H1 (cell line): ENCODE results near the gene SMTNL2. TPM values are rescaled to one million over a fixed set of nuclear protein-coding genes. Genes with fewer than 3 reads are reported as not detected.

Source experiments
- CTCF ChIA-PET: fragments of 300-600 bp; sonication (Branson Sonifier 250); formaldehyde crosslinking; loops from one replicate; lab custom pipeline; 2021; ENCODE audit not compliant: partially characterized antibody; lab: Charles Lee
- POLR2A ChIA-PET: fragments of 300-600 bp; sonication (Branson Sonifier 250); formaldehyde crosslinking; loops from one replicate; lab custom pipeline; 2021; ENCODE audit warnings: inconsistent platforms; ENCODE audit not compliant: partially characterized antibody; lab: Charles Lee
- DNase-seq, 2 experiments: peaks; one replicate each; pipeline versions ENCODE4 v3.0.0 to v3.0.0-alpha.2; 2010 to 2022; ENCODE audit warnings: low spot score in 2 of 2, low read depth in 1 of 2, mixed read lengths in 1 of 2
- FAIRE-seq: peaks from 2 replicates; lab custom pipeline; 2011; peaks lifted over from hg19 to GRCh38; lab: Jason Lieb, UNC
- H2AFZ ChIP-seq: 2 replicates; pipeline ENCODE4 v1.8.1; 2012; ENCODE audit warnings: low read length, inconsistent platforms
- H2AK5ac ChIP-seq: 2 replicates; pipeline ENCODE4 v1.6.1; 2013; ENCODE audit warnings: low read depth, low read length
- H2BK120ac ChIP-seq: replicated peaks from 2 replicates; pipeline ENCODE3; 2013; ENCODE audit warnings: low read depth, low read length, inconsistent platforms
- H2BK12ac ChIP-seq: 2 replicates; pipeline ENCODE4 v1.6.1; 2013; ENCODE audit warnings: low read depth, low read length
- H2BK15ac ChIP-seq: 2 replicates; pipeline ENCODE4 v1.6.1; 2013; ENCODE audit warnings: low read length
- H2BK20ac ChIP-seq: 2 replicates; pipeline ENCODE4 v1.6.1; 2013; ENCODE audit warnings: low read length
- H2BK5ac ChIP-seq: 2 replicates; pipeline ENCODE4 v1.6.1; 2013; ENCODE audit warnings: low read depth, low read length
- H3K14ac ChIP-seq: 2 replicates; pipeline ENCODE4 v1.6.1; 2013; ENCODE audit warnings: inconsistent platforms; ENCODE audit not compliant: insufficient read length
- H3K18ac ChIP-seq: 2 replicates; pipeline ENCODE4 v1.6.1; 2013; ENCODE audit warnings: low read length; ENCODE audit errors: extremely low read depth
- H3K23ac ChIP-seq: 2 replicates; pipeline ENCODE4 v1.6.1; 2013; ENCODE audit warnings: inconsistent platforms; ENCODE audit not compliant: insufficient read length
- H3K23me2 ChIP-seq: 2 replicates; pipeline ENCODE4 v1.6.1; 2013; ENCODE audit warnings: low read depth, low read length
- H3K27ac ChIP-seq: 2 replicates; pipeline ENCODE4 v1.6.1; 2011; ENCODE audit warnings: low read depth, low read length, inconsistent platforms
- H3K27me3 ChIP-seq, 4 experiments: replicated peaks in 1 of 4; 1 replicate in 1 of 4; 2 replicates in 3 of 4; pipeline versions ENCODE4 v1.6.1 to v1.8.1; 2011 to 2013; ENCODE audit warnings: low read length in 3 of 4, mild to moderate bottlenecking in 3 of 4, inconsistent platforms in 2 of 4, mixed read lengths in 2 of 4, moderate library complexity in 1 of 4; ENCODE audit not compliant: control insufficient read depth in 3 of 4, insufficient read depth in 3 of 4; ENCODE audit errors: extremely low read depth in 1 of 4
- H3K36me3 ChIP-seq, 4 experiments: 2 replicates each; pipeline versions ENCODE4 v1.6.1 to v1.8.1; 2011 to 2013; ENCODE audit warnings: mild to moderate bottlenecking in 4 of 4, low read length in 3 of 4, moderate library complexity in 2 of 4, control low read depth in 1 of 4, inconsistent platforms in 1 of 4; ENCODE audit not compliant: insufficient read depth in 4 of 4, control insufficient read depth in 2 of 4
- H3K4ac ChIP-seq: replicated peaks from 2 replicates; pipeline ENCODE3; 2013; ENCODE audit warnings: low read length, low read depth, mixed read lengths, inconsistent platforms; ENCODE audit not compliant: insufficient read length
- H3K4me1 ChIP-seq, 4 experiments: replicated peaks in 1 of 4; 1 replicate in 1 of 4; 2 replicates in 3 of 4; pipeline versions ENCODE4 v1.6.1 to v1.8.1; 2011 to 2013; ENCODE audit warnings: low read length in 3 of 4, inconsistent platforms in 2 of 4, mixed read lengths in 1 of 4; ENCODE audit not compliant: insufficient read depth in 4 of 4, control insufficient read depth in 3 of 4
- H3K4me2 ChIP-seq, 2 experiments: 2 replicates each; pipeline versions ENCODE4 v1.6.1 to v1.8.1; 2011 to 2013; ENCODE audit warnings: low read depth in 2 of 2, low read length in 2 of 2, control low read depth in 1 of 2, inconsistent platforms in 1 of 2, mild to moderate bottlenecking in 1 of 2; ENCODE audit not compliant: insufficient read depth in 1 of 2
- H3K4me3 ChIP-seq, 4 experiments: fragments of 200-600, 300-600 bp in 1 of 4; sonication (generic), shearing (Covaris generic), sonication (Bioruptor Twin) in 1 of 4; 2 replicates each; pipeline versions ENCODE4 v1.5.1 to v1.8.1; 2011 to 2016; ENCODE audit warnings: low read length in 4 of 4, low read depth in 3 of 4, control low read depth in 2 of 4, inconsistent platforms in 2 of 4, mild to moderate bottlenecking in 2 of 4, mixed read lengths in 1 of 4, moderate library complexity in 1 of 4; ENCODE audit not compliant: insufficient read depth in 2 of 4; ENCODE audit errors: extremely low read depth in 1 of 4
- H3K56ac ChIP-seq: replicated peaks from 2 replicates; pipeline ENCODE3; 2013; ENCODE audit warnings: low read depth, mild to moderate bottlenecking, mixed read lengths, low read length, inconsistent platforms; ENCODE audit not compliant: insufficient read length
- H3K79me1 ChIP-seq: 2 replicates; pipeline ENCODE4 v1.6.1; 2013; ENCODE audit warnings: low read depth, low read length, control low read depth
- H3K79me2 ChIP-seq, 2 experiments: 2 replicates each; pipeline versions ENCODE4 v1.6.1 to v1.8.1; 2012 to 2013; ENCODE audit warnings: low read length in 2 of 2, mild to moderate bottlenecking in 2 of 2, inconsistent platforms in 1 of 2; ENCODE audit not compliant: insufficient read depth in 2 of 2, control insufficient read depth in 1 of 2
- H3K9ac ChIP-seq, 4 experiments: replicated peaks in 1 of 4; 1 replicate in 1 of 4; 2 replicates in 3 of 4; pipeline versions ENCODE4 v1.6.1 to v1.8.1; 2011 to 2013; ENCODE audit warnings: low read depth in 3 of 4, low read length in 3 of 4, control low read depth in 2 of 4, mild to moderate bottlenecking in 2 of 4, moderate library complexity in 2 of 4, inconsistent platforms in 1 of 4; ENCODE audit errors: extremely low read depth in 1 of 4
- H3K9me3 ChIP-seq, 2 experiments: 2 replicates each; pipeline versions ENCODE4 v1.6.1 to v1.8.1; 2012 to 2013; ENCODE audit warnings: mild to moderate bottlenecking in 2 of 2, moderate library complexity in 2 of 2, control low read depth in 1 of 2, inconsistent platforms in 1 of 2, low read depth in 1 of 2, low read length in 1 of 2, mixed read lengths in 1 of 2; ENCODE audit not compliant: insufficient read depth in 2 of 2
- H4K20me1 ChIP-seq, 2 experiments: replicated peaks in 1 of 2; 2 replicates each; pipeline versions ENCODE3 to v1.8.1; 2011 to 2013; ENCODE audit warnings: inconsistent platforms in 2 of 2, low read length in 2 of 2, mild to moderate bottlenecking in 1 of 2; ENCODE audit not compliant: insufficient read depth in 2 of 2, control insufficient read depth in 1 of 2
- H4K5ac ChIP-seq: 2 replicates; pipeline ENCODE4 v1.6.1; 2013; ENCODE audit warnings: low read length, low read depth, mixed read lengths, inconsistent platforms; ENCODE audit not compliant: insufficient read length
- H4K8ac ChIP-seq: 2 replicates; pipeline ENCODE4 v1.8.0; 2013; ENCODE audit warnings: mild to moderate bottlenecking, moderate library complexity, low read length, inconsistent platforms; ENCODE audit not compliant: insufficient read depth; ENCODE audit errors: extremely low read depth
- H4K91ac ChIP-seq: replicated peaks from 2 replicates; pipeline ENCODE3; 2013; ENCODE audit warnings: low read length, mixed read lengths, inconsistent platforms; ENCODE audit not compliant: insufficient read length
- FOSL1 ChIP-seq: IDR thresholded peaks from 2 replicates; pipeline ENCODE4 v1.6.1; 2011; ENCODE audit warnings: mild to moderate bottlenecking, low read depth, low read length, moderate library complexity; ENCODE audit not compliant: insufficient read depth
- HDAC6 ChIP-seq: IDR thresholded peaks from one replicate; pipeline ENCODE4 v1.7.1; 2012; ENCODE audit warnings: low read depth, mild to moderate bottlenecking, inconsistent platforms, low read length, moderate library complexity
- POLR2AphosphoS5 ChIP-seq: IDR thresholded peaks from 2 replicates; pipeline ENCODE4 v1.6.1; 2011; ENCODE audit warnings: low read depth, low read length
- ZNF274 ChIP-seq: IDR thresholded peaks from 2 replicates; pipeline ENCODE4 v1.7.0; 2012; ENCODE audit warnings: low read length, borderline replicate concordance; ENCODE audit errors: extremely low read depth
- WGBS, 2 experiments: shearing (Covaris generic) in 1 of 2; methylation state at CpG; one replicate each; pipeline versions ENCODE4 v1.1.6 to v1.1.7; 2013 to 2015; ENCODE audit warnings: low lambda C conversion rate in 2 of 2, mixed read lengths in 2 of 2, inconsistent platforms in 1 of 2, low coverage in 1 of 2, missing lambda C conversion rate in 1 of 2; ENCODE audit not compliant: insufficient replicate concordance in 2 of 2, insufficient coverage in 1 of 2, insufficient read length in 1 of 2; ENCODE audit errors: extremely low coverage in 1 of 2, missing lambda C conversion rate in 1 of 2; 5-methylcytosine and 5-hydroxymethylcytosine counted together
- polyA plus RNA-seq, 7 experiments: library from polyadenylated mRNA; depleted of rRNA in 3 of 7; stranded (reverse) in 5 of 7; unstranded in 2 of 7; fragments of >200 nt in 5 of 7; fragments of 200-250 nt in 2 of 7; gene quantifications; 1 replicate in 5 of 7; 2 replicates in 1 of 7; 4 replicates in 1 of 7; pipeline versions ENCODE4 v1.2.1 to v1.2.3, GENCODE V29; 2011 to 2013; ENCODE audit warnings: missing spikeins in 2 of 7, mixed read lengths in 2 of 7
- total RNA-seq: library from RNA; stranded (reverse); fragmentation: NEBNext Ultra II Directional; extraction: Animal tissue kit (Norgen Biotek cat#: 25700); gene quantifications from 2 replicates; pipeline ENCODE4 v1.2.1, GENCODE V29; 2021
- TF ChIP-seq, protein P1 (sequence below): IDR thresholded peaks from 2 replicates; pipeline ENCODE4 v1.6.1; 2012; ENCODE audit warnings: low read length, inconsistent platforms

The SMTNL2 gene
- total and polyA plus RNA-seq, 2 of the 8 experiments (the other 6 are each of a cell fraction or from before 2014, with no cell fraction given) = 3.6 to 4.5 TPM

DNA sequence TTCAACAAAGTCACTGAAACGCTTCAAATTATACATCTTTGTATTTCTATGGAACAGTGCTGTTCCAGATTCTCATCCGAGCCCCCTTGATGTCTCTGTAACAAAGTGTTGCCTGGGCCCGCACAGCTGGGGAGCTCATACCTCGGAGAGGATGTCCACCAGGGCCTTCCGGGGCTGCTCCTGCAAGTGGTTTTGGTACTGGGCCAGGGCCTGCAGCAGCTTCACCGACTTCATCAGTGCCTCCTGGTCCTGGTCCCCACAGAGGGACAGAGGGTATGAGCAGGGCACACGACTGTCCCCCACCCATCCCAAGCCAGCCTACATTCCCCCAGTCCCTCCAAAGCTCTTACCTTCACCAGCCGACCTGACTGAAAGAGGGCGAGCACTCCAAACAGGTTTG lies 30.7 kb upstream of the SMTNL2 start:
- no peak overlapping the region for H3K56ac ChIP-seq
- peaks cover 14% of the 10 kb centered on the region; the same call in 1 of the 2 replicates for H3K23me2 ChIP-seq
- H3K79me1 ChIP-seq = peaks cover 13% of the 10 kb centered on the region
- peaks cover 3 to 9% of the 10 kb centered on the region in 2 experiments for H4K20me1 ChIP-seq
- H3K4me3 ChIP-seq = peak overlapping the region; percentile 73 to 94 (median 84); a peak in 5 of 8 replicates
- H3K9me3 ChIP-seq = no peaks in the 10 kb centered on the region
- H3K4ac ChIP-seq = no peak overlapping the region
- H2BK12ac ChIP-seq = no peak overlapping the region
- H2BK20ac ChIP-seq = no peak overlapping the region
- no peak overlapping the region; a peak in 1 of 7 replicates for H3K9ac ChIP-seq
- no peak overlapping the region for H4K5ac ChIP-seq
- no peak overlapping the region for H4K91ac ChIP-seq
- no peak overlapping the region for H3K27ac ChIP-seq
- peaks cover 0 to 21% of the 10 kb centered on the region in 2 experiments; a peak in 3 of 4 replicates for H3K79me2 ChIP-seq
- H3K4me1 ChIP-seq = peaks cover 6 to 17% (median 10%) of the 10 kb centered on the region in 4 experiments; a peak in 6 of 7 replicates
- no peak for DNase-seq
- POLR2A ChIA-PET = interaction anchor here (0.5 to 32.8 kb wide), 6 partner anchors 9 to 304 kb away, joined by 3 to 546 read pairs (median 4); no protein-coding TSS in a partner anchor
- no peak overlapping the region for H2AK5ac ChIP-seq
- H3K27me3 ChIP-seq = no peaks in the 10 kb centered on the region
- no peak overlapping the region for H2AFZ ChIP-seq
- H4K8ac ChIP-seq = no peak overlapping the region; the same call in 1 of the 2 replicates
- H3K14ac ChIP-seq = no peak overlapping the region
- CTCF ChIA-PET = interaction anchor here (2.1 kb wide), 1 partner anchor 13 kb away, joined by 8 read pairs; no protein-coding TSS in a partner anchor
- no peak overlapping the region for H3K23ac ChIP-seq
- TF ChIP-seq POLR2AphosphoS5 = no peak
- no peak for TF ChIP-seq ZNF274
- TF ChIP-seq, protein P1, sequence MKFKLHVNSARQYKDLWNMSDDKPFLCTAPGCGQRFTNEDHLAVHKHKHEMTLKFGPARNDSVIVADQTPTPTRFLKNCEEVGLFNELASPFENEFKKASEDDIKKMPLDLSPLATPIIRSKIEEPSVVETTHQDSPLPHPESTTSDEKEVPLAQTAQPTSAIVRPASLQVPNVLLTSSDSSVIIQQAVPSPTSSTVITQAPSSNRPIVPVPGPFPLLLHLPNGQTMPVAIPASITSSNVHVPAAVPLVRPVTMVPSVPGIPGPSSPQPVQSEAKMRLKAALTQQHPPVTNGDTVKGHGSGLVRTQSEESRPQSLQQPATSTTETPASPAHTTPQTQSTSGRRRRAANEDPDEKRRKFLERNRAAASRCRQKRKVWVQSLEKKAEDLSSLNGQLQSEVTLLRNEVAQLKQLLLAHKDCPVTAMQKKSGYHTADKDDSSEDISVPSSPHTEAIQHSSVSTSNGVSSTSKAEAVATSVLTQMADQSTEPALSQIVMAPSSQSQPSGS = no peak
- no peak for TF ChIP-seq HDAC6
- no peak for TF ChIP-seq FOSL1
- WGBS, 2 experiments = 94% methylated on average over 9 of the region's 9 CpGs; no CpG with 5 or more reads in 1 of the 2 experiments
- H3K4me2 ChIP-seq = peak overlapping the region; percentile 79 to 96; a peak in 3 of 4 replicates
- no peak overlapping the region for H3K18ac ChIP-seq
- no peak overlapping the region for H2BK120ac ChIP-seq
- H2BK15ac ChIP-seq = no peak overlapping the region
- FAIRE-seq = no peak
- H2BK5ac ChIP-seq = no peak overlapping the region
- peaks cover 33 to 48% (median 43%) of the 10 kb centered on the region in 4 experiments for H3K36me3 ChIP-seq
